Measurements from ENCODE around the gene NCMAP. TPM values are rescaled to one million over a fixed set of nuclear protein-coding genes. Genes with fewer than 3 reads are reported as not detected.

NCMAP gene
- total RNA-seq, 6 experiments from 2014 or later: not detected

GRCh38 chr1:24600551-24600950 is 44.7 kb downstream of the NCMAP start:
- DNase-seq: no peak
- peaks cover 6% of the 10 kb centered on the region for H3K27me3 Mint-ChIP-seq (ENCODE audit: insufficient read depth)
- H3K27ac Mint-ChIP-seq: peak overlapping the region; percentile 68; the same call in 1 of the 2 replicates
- H3K4me1 Mint-ChIP-seq (ENCODE audit: low read depth): peaks cover 21% of the 10 kb centered on the region
- H3K9me3 Mint-ChIP-seq: no peaks in the 10 kb centered on the region
- H3K36me3 Mint-ChIP-seq (ENCODE audit: low read depth): no peaks in the 10 kb centered on the region
- H3K4me3 Mint-ChIP-seq: peak overlapping the region; percentile 46; the same call in 1 of the 2 replicates
- TF ChIP-seq CTCF (IDR thresholded peaks at IDR 0.05): no peak

GRCh38 chr1:24605534-24606295 is 49.8 kb downstream of the NCMAP start:
- no peak for TF ChIP-seq CTCF (IDR thresholded peaks at IDR 0.05)

GRCh38 chr1:24606296-24606605 is 50.4 kb downstream of the NCMAP start:
- Mint-ChIP-seq H3K36me3 (ENCODE audit: low read depth) (no peaks in the 10 kb centered on the region), H3K27me3 (ENCODE audit: insufficient read depth) (peaks cover 28% of the 10 kb centered on the region), H3K4me1 (ENCODE audit: low read depth) (peaks cover 4% of the 10 kb centered on the region), H3K9me3 (no peaks in the 10 kb centered on the region), H3K4me3 (no peak overlapping the region), H3K27ac (no peak overlapping the region)
- DNase-seq: no peak
- TF ChIP-seq CTCF (IDR thresholded peaks at IDR 0.05): no peak

More at GRCh38 chr1:24605534-24606295, 49.8 kb downstream of the NCMAP start:
- Mint-ChIP-seq H3K4me3 (no peak overlapping the region), H3K27ac (no peak overlapping the region), H3K9me3 (no peaks in the 10 kb centered on the region), H3K27me3 (ENCODE audit: insufficient read depth) (peaks cover 28% of the 10 kb centered on the region), H3K36me3 (ENCODE audit: low read depth) (no peaks in the 10 kb centered on the region), H3K4me1 (ENCODE audit: low read depth) (peaks cover 9% of the 10 kb centered on the region)
- no peak for DNase-seq

GRCh38 chr1:24606621-24607020 is 50.7 kb downstream of the NCMAP start:
- H3K27ac Mint-ChIP-seq: no peak overlapping the region
- no peaks in the 10 kb centered on the region; the same call in 1 of the 2 replicates for H3K4me1 Mint-ChIP-seq (ENCODE audit: low read depth)
- peaks cover 28% of the 10 kb centered on the region for H3K27me3 Mint-ChIP-seq (ENCODE audit: insufficient read depth)
- TF ChIP-seq CTCF (IDR thresholded peaks at IDR 0.05): no peak
- no peak overlapping the region for H3K4me3 Mint-ChIP-seq
- no peaks in the 10 kb centered on the region for H3K36me3 Mint-ChIP-seq (ENCODE audit: low read depth)
- H3K9me3 Mint-ChIP-seq: no peaks in the 10 kb centered on the region
- DNase-seq: no peak

GRCh38 chr1:24609949-24610517 is 54.1 kb downstream of the NCMAP start:
- no peak for TF ChIP-seq CTCF (IDR thresholded peaks at IDR 0.05)
- no peak for DNase-seq
- no peak overlapping the region for H3K27ac Mint-ChIP-seq
- no peaks in the 10 kb centered on the region for H3K36me3 Mint-ChIP-seq (ENCODE audit: low read depth)
- peaks cover 28% of the 10 kb centered on the region for H3K27me3 Mint-ChIP-seq (ENCODE audit: insufficient read depth)
- H3K9me3 Mint-ChIP-seq: no peaks in the 10 kb centered on the region
- no peaks in the 10 kb centered on the region for H3K4me1 Mint-ChIP-seq (ENCODE audit: low read depth)
- H3K4me3 Mint-ChIP-seq: no peak overlapping the region
